Neural crest cell (in vitro differentiated cells): ENCODE results near the gene PLEKHG5. TPM values are rescaled to one million over a fixed set of nuclear protein-coding genes. Genes with fewer than 3 reads are reported as not detected.

ENCODE experiments used
- DNase-seq: peaks from one replicate; pipeline ENCODE4 v3.0.0; 2021; ENCODE audit warnings: low read depth, mixed read lengths, low spot score
- H3K27ac Mint-ChIP-seq: one replicate; pipeline ENCODE4 v1.8.0; 2021; ENCODE audit warnings: mild to moderate bottlenecking, mixed read lengths; ENCODE audit not compliant: unreplicated experiment
- H3K27me3 Mint-ChIP-seq: 2 replicates; pipeline ENCODE4 v1.8.0; 2021; ENCODE audit warnings: low read depth, mild to moderate bottlenecking, mixed read lengths
- H3K36me3 Mint-ChIP-seq: 2 replicates; pipeline ENCODE4 v1.8.0; 2021; ENCODE audit warnings: low read depth, mild to moderate bottlenecking, mixed read lengths
- H3K4me1 Mint-ChIP-seq: 2 replicates; pipeline ENCODE4 v1.8.0; 2021; ENCODE audit warnings: mixed read lengths
- H3K4me3 Mint-ChIP-seq: one replicate; pipeline ENCODE4 v1.8.0; 2021; ENCODE audit warnings: mild to moderate bottlenecking, mixed read lengths
- H3K9me3 Mint-ChIP-seq: 2 replicates; pipeline ENCODE4 v1.8.0; 2021; ENCODE audit warnings: mixed read lengths
- total RNA-seq: library from RNA; stranded (reverse); gene quantifications from 2 replicates; pipeline ENCODE4 v1.2.1, GENCODE V29; 2021
- TF ChIP-seq, protein P1 (sequence below): fragments of 200-600 bp; sonication (generic); conservative IDR thresholded peaks from 2 replicates; pipeline ENCODE4 v1.5.0; 2021; ENCODE audit warnings: antibody characterized with exemption, mild to moderate bottlenecking

PLEKHG5 gene
- total RNA-seq, 1 donor from 2014 or later = 31.7 TPM

DNA sequence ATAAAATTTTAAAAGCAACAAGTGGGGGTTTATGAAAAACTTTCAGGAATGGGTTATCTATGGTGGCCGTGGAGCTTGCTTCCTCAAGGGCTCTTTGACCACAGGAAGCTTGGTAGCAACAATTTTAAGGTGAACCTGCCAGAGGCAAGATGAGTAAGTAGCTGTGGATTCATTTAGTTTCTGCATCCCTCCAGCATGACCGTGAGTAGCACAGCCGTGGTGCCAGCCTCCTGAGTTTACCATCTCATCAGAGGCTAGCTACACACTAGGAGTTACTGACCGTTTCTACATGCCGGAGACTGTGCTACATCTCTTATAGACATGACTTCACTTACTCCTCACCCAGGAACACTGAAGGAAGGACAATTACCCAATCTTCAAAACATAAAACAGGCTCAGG lies 30.1 kb upstream of the PLEKHG5 start:
- peaks cover 27% of the 10 kb centered on the region for H3K4me1 Mint-ChIP-seq
- H3K36me3 Mint-ChIP-seq = no peaks in the 10 kb centered on the region
- H3K27ac Mint-ChIP-seq = no peak overlapping the region
- no peak for DNase-seq
- no peaks in the 10 kb centered on the region for H3K9me3 Mint-ChIP-seq
- H3K27me3 Mint-ChIP-seq = no peaks in the 10 kb centered on the region
- TF ChIP-seq, protein P1, sequence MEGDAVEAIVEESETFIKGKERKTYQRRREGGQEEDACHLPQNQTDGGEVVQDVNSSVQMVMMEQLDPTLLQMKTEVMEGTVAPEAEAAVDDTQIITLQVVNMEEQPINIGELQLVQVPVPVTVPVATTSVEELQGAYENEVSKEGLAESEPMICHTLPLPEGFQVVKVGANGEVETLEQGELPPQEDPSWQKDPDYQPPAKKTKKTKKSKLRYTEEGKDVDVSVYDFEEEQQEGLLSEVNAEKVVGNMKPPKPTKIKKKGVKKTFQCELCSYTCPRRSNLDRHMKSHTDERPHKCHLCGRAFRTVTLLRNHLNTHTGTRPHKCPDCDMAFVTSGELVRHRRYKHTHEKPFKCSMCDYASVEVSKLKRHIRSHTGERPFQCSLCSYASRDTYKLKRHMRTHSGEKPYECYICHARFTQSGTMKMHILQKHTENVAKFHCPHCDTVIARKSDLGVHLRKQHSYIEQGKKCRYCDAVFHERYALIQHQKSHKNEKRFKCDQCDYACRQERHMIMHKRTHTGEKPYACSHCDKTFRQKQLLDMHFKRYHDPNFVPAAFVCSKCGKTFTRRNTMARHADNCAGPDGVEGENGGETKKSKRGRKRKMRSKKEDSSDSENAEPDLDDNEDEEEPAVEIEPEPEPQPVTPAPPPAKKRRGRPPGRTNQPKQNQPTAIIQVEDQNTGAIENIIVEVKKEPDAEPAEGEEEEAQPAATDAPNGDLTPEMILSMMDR = no peak
- no peak overlapping the region for H3K4me3 Mint-ChIP-seq

DNA sequence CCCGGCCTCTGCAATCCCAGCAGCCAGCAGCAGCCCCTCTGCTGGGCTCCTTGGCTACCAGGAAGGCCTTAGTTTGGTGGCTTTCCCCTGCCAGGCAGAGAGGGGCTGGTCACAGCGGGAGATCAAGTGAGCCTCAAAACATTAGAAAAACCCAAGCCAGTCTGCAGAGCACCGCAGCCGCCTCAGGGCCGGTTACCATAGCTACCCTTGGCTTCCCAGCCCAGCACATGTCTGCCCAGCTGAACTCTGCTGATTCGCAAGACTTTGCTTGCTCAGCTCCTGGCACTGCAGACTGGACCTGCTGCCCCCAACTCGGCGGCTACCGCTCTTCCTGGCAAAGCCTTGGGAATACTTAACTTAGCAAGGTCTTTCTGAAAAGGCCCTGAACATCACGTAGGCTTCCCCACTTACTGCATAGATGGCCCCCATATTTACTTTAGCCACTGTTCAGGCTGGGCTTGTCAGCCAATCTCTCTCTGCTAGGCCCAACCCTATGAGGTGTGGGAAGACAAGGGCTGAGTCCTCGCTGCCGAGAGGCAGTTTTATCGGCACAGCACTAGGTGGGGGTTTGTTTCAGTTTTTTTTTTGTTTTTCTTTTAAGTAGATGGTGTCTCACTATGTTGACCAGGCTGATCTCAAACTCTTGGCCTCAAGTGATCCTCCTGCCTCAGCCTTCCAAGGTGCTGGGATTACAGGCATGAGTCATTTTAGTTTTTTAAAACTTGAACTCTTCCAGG lies 28.6 kb upstream of the PLEKHG5 start:
- TF ChIP-seq, protein P1 = no peak
- Mint-ChIP-seq H3K4me1 (peaks cover 27% of the 10 kb centered on the region), H3K4me3 (no peak overlapping the region), H3K9me3 (no peaks in the 10 kb centered on the region), H3K36me3 (no peaks in the 10 kb centered on the region), H3K27ac (peak overlapping the region; percentile 92), H3K27me3 (no peaks in the 10 kb centered on the region)
- DNase-seq = peak; percentile 55

DNA sequence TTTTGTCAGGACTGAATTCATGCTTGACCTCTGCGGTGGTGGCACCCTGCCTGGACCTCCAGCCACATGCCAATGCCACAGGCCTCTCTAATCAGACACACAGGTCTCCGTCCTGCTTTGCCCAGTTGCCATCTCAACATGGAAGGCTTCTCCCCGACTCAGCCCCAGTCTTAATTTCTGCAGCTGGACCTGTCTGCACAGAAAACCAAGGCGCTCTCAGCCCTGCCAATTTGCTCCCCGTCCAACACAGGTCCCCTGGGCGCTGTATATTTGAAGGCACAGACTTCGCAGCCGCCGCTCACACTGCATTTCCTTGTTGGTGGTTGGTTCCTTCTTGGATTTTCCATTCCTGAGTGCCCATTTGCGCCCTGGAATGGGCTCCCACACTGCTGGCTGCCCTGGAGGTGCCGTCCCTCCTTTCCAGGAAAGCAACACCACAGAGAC lies 28.0 kb upstream of the PLEKHG5 start:
- Mint-ChIP-seq H3K4me1 (peaks cover 27% of the 10 kb centered on the region), H3K27me3 (no peaks in the 10 kb centered on the region), H3K9me3 (no peaks in the 10 kb centered on the region), H3K36me3 (no peaks in the 10 kb centered on the region), H3K4me3 (no peak overlapping the region), H3K27ac (peak overlapping the region; percentile 92)
- TF ChIP-seq, protein P1 = no peak
- no peak for DNase-seq

DNA sequence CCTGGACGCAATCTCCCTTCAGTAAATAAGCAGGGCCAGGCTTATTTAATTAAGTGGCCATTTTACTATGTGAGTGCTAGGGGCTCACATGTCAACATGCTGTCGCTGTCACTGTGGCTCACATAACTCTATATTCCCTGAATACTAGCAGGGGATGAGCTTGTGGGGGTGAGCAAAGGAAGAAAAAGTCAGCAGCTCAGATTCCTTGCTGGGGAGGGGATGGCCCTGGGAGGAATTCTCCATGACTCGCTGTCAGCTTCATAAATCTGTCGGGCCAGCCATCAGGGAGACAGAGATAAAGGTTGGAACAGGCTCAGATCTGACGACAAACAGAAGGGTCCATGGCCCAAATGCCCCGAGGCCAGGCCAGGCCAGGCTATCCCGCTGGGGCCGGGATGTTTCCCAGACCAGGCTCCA lies 26.0 kb upstream of the PLEKHG5 start:
- no peaks in the 10 kb centered on the region for H3K9me3 Mint-ChIP-seq
- H3K36me3 Mint-ChIP-seq = no peaks in the 10 kb centered on the region
- H3K4me3 Mint-ChIP-seq = no peak overlapping the region
- TF ChIP-seq, protein P1 = no peak
- DNase-seq = no peak
- H3K27ac Mint-ChIP-seq = no peak overlapping the region
- H3K4me1 Mint-ChIP-seq = peaks cover 27% of the 10 kb centered on the region
- no peaks in the 10 kb centered on the region for H3K27me3 Mint-ChIP-seq

DNA sequence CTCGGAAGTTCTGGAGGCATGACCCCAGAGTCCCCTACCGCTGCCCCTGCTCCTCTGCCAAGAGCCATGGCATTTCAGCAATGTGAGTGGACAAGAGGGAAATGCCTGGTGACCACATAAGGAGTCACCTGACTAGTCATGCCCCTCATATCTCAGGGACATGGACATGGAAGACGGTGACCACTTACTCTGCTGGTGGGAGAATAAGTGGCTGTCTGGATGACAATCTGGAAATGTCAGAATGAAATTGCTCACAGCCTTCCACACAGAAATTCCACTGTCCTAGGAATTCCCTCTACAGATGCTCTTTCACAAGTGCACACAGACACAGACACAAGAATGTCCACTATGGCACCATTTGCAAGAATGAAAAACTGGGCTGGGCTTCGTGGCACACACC lies 24.3 kb upstream of the PLEKHG5 start:
- Mint-ChIP-seq H3K27me3 (no peaks in the 10 kb centered on the region), H3K4me1 (peaks cover 26% of the 10 kb centered on the region), H3K36me3 (no peaks in the 10 kb centered on the region), H3K4me3 (no peak overlapping the region), H3K27ac (no peak overlapping the region), H3K9me3 (no peaks in the 10 kb centered on the region)
- TF ChIP-seq, protein P1 = no peak
- no peak for DNase-seq
